ENCODE results near the gene TRAF1.

Gene TRAF1

DNA sequence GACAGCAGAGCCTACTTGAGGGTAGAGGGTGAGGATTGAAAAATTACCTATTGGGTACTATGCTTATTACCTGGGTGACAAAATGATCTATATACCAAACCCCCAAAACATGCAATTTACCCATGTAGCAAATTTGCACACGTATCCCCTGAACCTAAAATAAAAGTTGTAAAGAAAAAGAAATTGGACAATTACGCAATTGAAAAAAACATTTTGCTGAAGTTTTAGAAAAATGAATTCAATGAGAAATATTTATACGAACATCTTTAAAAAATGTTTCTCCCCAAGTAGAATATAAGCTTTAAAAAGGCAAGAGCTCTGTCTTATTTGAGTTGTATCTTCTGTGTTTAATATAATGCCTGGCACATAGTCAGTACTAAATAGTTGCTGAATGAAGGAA is 30.3 kb upstream of the TRAF1 start:
- no peaks in the 10 kb centered on the region for H3F3A ChIP-seq (ENCODE audit: low read depth)
- no peaks in the 10 kb centered on the region for H3K9me2 ChIP-seq (replicated peaks; ENCODE audit: low read depth, low read length)
- no peak overlapping the region for H3K4me2 ChIP-seq (ENCODE audit: low read depth, low read length, poor library complexity, severe bottlenecking)
- H3K27me3 ChIP-seq (ENCODE audit: insufficient read depth, low read length, poor library complexity, severe bottlenecking) = no peaks in the 10 kb centered on the region
- no peaks in the 10 kb centered on the region for H3K36me3 ChIP-seq (ENCODE audit: insufficient read depth, low read length)
- no peaks in the 10 kb centered on the region for H4K20me1 ChIP-seq (ENCODE audit: insufficient read depth, low read length, poor library complexity, severe bottlenecking)
- no peak overlapping the region for H2AFZ ChIP-seq (ENCODE audit: low read length)
- H3K9ac ChIP-seq (ENCODE audit: low read depth, low read length, poor library complexity, severe bottlenecking) = no peak overlapping the region
- no peaks in the 10 kb centered on the region for H3K79me2 ChIP-seq (ENCODE audit: insufficient read depth, low read length)
- no peak overlapping the region for H3K4me3 ChIP-seq (ENCODE audit: low read length, poor library complexity, severe bottlenecking)
- H3K9me3 ChIP-seq (ENCODE audit: insufficient read depth, low read depth, low read length) = no peaks in the 10 kb centered on the region
- TF ChIP-seq CTCF (conservative IDR thresholded peaks at IDR 0.05; ENCODE audit: low read length) = no peak
- TF ChIP-seq EZH2phosphoT487 (IDR thresholded peaks at IDR 0.05; ENCODE audit: borderline replicate concordance) = no peak
- peaks cover 12% of the 10 kb centered on the region for H3K4me1 ChIP-seq (ENCODE audit: insufficient read depth, low read length, poor library complexity, severe bottlenecking)

DNA sequence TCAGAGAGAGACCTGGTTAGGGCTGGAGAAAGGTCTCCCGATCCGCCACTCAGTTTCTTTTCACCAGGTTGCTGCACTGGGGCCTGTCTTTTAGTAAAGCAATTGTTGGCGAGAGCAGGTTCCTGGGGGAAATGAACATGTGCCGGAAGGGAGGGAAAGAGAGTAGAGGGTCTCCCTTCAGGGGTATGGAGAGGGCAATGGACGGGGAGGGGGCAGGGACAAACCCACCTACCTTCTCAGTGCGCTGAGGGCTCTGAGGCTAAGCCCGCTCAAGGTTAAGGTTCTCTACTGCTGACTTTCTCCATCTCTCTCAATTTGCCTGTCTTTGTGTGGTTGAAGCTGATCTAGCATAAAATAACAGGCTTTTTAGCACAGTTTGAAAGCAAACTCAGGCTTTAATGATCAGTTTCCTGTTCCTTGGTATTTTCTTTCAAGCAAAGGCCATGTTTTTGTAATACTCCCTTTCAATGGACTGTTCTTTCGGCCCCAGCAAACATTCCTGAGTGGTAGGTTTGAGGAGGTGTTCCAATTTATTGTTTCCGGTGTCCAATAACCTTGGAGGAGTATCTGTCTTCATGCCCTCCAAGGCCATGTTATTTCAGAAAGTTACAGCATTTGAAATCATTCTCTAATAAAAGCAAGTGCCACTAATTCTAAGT is 25.5 kb upstream of the TRAF1 start:
- peak overlapping the region; percentile 58 for H3K4me2 ChIP-seq (ENCODE audit: low read depth, low read length, poor library complexity, severe bottlenecking)
- H3F3A ChIP-seq (ENCODE audit: low read depth) = 0 out of 2 replicates have a peak, but pooled peaks cover 4% of the 10 kb centered on the region
- H3K9me2 ChIP-seq (replicated peaks; ENCODE audit: low read depth, low read length) = no peaks in the 10 kb centered on the region
- no peaks in the 10 kb centered on the region for H4K20me1 ChIP-seq (ENCODE audit: insufficient read depth, low read length, poor library complexity, severe bottlenecking)
- no peaks in the 10 kb centered on the region for H3K27me3 ChIP-seq (ENCODE audit: insufficient read depth, low read length, poor library complexity, severe bottlenecking)
- H3K4me3 ChIP-seq (ENCODE audit: low read length, poor library complexity, severe bottlenecking) = no peak overlapping the region
- H3K4me1 ChIP-seq (ENCODE audit: insufficient read depth, low read length, poor library complexity, severe bottlenecking) = peaks cover 42% of the 10 kb centered on the region
- H3K79me2 ChIP-seq (ENCODE audit: insufficient read depth, low read length) = no peaks in the 10 kb centered on the region
- no peaks in the 10 kb centered on the region for H3K9me3 ChIP-seq (ENCODE audit: insufficient read depth, low read depth, low read length)
- peak overlapping the region; percentile 50 for H3K9ac ChIP-seq (ENCODE audit: low read depth, low read length, poor library complexity, severe bottlenecking)
- H2AFZ ChIP-seq (ENCODE audit: low read length) = peak overlapping the region; percentile 89
- no peaks in the 10 kb centered on the region for H3K36me3 ChIP-seq (ENCODE audit: insufficient read depth, low read length)
- TF ChIP-seq CTCF (conservative IDR thresholded peaks at IDR 0.05; ENCODE audit: low read length) = no peak
- TF ChIP-seq EZH2phosphoT487 (IDR thresholded peaks at IDR 0.05; ENCODE audit: borderline replicate concordance) = no peak

DNA sequence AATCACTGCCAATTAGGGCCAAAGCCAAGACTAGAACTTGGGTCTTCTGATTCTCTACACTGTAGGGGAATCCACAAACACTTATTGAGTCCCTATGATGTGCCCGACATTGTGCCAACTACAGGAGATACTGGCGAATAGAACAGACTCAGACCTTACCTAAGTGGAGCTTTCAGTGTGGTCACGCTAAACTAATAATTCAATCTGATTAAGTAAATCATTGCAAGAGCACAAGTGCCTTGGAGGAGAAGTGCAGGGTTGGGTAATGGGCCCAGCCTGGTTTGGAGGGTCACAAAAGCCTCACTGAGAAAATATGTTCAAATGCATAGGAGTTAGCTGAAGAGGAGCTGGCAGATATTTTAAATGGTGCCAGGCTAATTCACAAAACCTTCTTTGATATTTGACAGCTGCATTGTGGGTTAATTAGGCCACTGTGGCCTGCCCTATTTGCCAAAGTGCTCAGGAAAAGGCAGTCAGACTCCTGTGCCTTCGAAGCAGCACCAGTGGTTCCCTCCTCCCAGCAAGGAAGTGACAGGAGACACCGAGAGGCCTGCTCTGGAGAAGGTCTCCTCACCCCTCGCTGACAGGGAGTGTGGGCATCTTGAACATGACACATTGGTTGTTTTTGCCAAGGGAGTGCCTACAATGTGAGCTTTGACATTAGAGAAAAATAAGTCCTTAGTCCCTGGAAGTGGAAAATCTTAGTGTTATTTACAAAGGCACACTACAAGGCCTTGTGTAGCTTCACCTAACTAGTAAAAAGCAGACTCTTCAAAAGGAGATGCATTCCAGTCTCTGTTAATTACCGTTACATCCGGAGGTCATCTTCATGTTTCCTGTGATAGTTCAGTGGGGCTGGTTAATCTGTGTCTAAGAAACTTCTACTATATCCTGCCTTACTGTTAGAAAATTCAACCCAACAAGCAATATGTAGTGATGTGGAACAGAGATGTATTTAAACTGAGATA is 24.1 kb upstream of the TRAF1 start:
- peak overlapping the region; percentile 10 for H3K4me3 ChIP-seq (ENCODE audit: low read length, poor library complexity, severe bottlenecking)
- no peaks in the 10 kb centered on the region for H3K79me2 ChIP-seq (ENCODE audit: insufficient read depth, low read length)
- H3K9me2 ChIP-seq (replicated peaks; ENCODE audit: low read depth, low read length) = no peaks in the 10 kb centered on the region
- H3F3A ChIP-seq (ENCODE audit: low read depth) = 0 out of 2 replicates have a peak, but pooled peaks cover 4% of the 10 kb centered on the region
- no peaks in the 10 kb centered on the region for H3K36me3 ChIP-seq (ENCODE audit: insufficient read depth, low read length)
- no peaks in the 10 kb centered on the region for H3K27me3 ChIP-seq (ENCODE audit: insufficient read depth, low read length, poor library complexity, severe bottlenecking)
- TF ChIP-seq EZH2phosphoT487 (IDR thresholded peaks at IDR 0.05; ENCODE audit: borderline replicate concordance) = no peak
- no peak for TF ChIP-seq CTCF (conservative IDR thresholded peaks at IDR 0.05; ENCODE audit: low read length)
- H3K4me2 ChIP-seq (ENCODE audit: low read depth, low read length, poor library complexity, severe bottlenecking) = peak overlapping the region; percentile 58
- H3K4me1 ChIP-seq (ENCODE audit: insufficient read depth, low read length, poor library complexity, severe bottlenecking) = peaks cover 49% of the 10 kb centered on the region
- H3K9ac ChIP-seq (ENCODE audit: low read depth, low read length, poor library complexity, severe bottlenecking) = peak overlapping the region; percentile 50
- H2AFZ ChIP-seq (ENCODE audit: low read length) = peak overlapping the region; percentile 37
- H4K20me1 ChIP-seq (ENCODE audit: insufficient read depth, low read length, poor library complexity, severe bottlenecking) = no peaks in the 10 kb centered on the region
- no peaks in the 10 kb centered on the region for H3K9me3 ChIP-seq (ENCODE audit: insufficient read depth, low read depth, low read length)
